NCI-H526 (cell line): ENCODE results near the gene PGBD5.
"Not testable (repeated sequence)": the region's sequence is repeated elsewhere in the genome, so short reads cannot be mapped to it uniquely, and the experiment has no call there.

Source experiments
- DNase-seq, 2 experiments: peaks; one replicate each; lab custom pipeline; 2025; lab: John Stamatoyannopoulos, UW

Gene PGBD5

DNA sequence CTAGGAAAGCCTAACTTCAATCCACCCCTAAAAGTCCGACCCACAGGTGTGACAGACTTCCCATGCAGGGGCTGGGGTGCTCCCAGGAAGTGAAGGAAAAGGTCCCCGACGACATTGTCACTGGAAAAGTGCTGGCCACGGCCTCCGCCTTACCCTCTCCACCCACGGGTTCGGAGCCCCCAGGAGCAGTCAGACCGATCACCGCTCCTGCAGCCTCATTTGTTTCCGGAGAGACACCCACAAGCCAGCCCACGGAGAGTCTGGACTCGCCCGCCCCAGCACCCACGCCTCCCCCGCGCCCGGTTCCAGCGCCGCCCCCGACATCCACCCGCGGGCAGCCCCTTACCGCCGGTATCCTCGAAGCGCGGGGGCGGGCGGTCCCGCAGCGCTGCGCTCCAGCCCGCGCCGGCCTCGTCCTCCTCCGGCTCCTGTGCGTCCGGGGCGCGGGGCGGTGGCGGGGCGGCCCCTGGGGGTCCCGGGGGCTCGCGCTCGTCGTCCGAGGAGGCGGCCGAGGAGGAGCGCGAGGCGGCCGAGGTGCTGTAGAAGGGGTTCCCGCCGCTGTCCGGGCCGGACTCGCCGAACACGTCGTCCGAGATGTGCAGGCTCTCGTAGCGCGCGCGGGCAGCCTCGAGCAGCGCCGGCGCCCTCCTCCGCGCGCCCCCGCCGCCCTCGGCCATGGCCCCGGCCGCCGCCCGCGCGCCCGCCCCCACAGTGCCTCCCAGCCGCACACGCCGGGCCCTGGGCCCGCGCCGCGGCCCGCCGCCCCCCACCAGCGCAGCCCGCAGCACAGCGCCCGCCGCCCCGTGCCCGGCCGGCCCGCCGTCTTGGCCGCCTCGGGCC lies 660 bp downstream of the PGBD5 start:
- peak in 1 of 2 experiments; percentile 44 for DNase-seq

GRCh38 chr1:230424391-230425251 lies 1.5 kb downstream of the PGBD5 start:
- peak in 1 of 2 experiments; percentile 49 for DNase-seq

- no peak for DNase-seq
Measured at GRCh38 chr1:230423951-230424350, 2.2 kb downstream of the PGBD5 start.

GRCh38 chr1:230423261-230423660 lies 2.9 kb downstream of the PGBD5 start:
- DNase-seq: peak in 1 of 2 experiments; percentile 45

DNA sequence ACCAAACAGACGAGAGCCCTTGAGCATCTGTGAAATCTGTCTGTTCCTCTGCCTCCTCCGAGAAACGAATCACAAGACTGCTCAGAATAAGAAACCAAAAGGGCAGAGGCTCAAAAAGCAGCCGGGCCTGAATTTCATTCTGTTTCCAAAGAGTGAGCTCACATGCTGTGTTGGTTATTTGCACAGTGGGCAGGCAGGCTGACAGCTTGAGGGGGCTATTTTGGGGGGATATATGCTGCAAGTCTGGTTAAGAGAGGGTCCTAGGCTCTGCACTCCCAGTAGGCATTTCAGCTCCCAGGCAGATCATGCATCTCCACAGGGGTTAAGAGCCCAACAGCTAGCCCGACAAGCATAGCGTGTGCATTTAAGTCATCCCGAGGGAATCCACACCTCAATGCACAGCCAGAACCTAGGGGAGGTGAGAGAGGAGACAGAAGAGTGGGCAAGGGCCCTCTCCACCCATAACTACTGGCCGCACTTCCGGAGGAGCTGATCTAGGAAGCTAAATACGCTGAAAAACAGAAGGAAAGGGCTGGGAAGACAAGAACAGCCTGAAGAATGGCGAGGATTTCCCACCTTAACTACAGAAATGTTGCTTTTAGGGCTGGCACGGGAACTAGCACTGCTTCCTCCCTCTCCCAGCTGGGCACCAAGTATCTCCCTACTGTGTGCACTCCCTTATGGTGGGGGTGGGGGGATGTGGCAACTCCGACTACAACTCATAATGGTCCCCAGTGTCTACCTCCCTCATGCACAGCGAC lies 3.7 kb downstream of the PGBD5 start:
- DNase-seq: peak; percentile 67 to 77

- no peak for DNase-seq
Measured at GRCh38 chr1:230421481-230421880, 4.7 kb downstream of the PGBD5 start.

GRCh38 chr1:230420372-230420771 lies 5.8 kb downstream of the PGBD5 start:
- not testable (repeated sequence) for DNase-seq

DNA sequence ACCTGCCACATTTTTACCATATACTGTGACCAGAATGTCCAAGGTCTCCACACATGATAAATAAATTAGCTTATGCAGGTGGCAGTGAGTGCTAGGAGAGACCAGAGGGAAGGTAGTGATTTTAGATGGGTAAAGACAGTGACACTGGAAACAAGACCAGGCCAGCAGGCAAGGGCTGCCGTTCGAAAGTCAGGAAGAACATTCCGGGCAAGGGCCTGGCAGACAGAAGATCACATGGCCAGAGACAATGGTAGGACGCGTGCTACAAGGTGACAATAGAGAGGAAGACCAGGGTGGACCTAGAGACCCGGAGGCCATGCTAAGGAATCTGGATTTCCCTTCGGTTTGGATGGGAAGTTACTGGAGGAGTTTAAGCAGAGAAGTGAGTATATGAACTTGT lies 9.7 kb downstream of the PGBD5 start:
- DNase-seq: no peak

DNA sequence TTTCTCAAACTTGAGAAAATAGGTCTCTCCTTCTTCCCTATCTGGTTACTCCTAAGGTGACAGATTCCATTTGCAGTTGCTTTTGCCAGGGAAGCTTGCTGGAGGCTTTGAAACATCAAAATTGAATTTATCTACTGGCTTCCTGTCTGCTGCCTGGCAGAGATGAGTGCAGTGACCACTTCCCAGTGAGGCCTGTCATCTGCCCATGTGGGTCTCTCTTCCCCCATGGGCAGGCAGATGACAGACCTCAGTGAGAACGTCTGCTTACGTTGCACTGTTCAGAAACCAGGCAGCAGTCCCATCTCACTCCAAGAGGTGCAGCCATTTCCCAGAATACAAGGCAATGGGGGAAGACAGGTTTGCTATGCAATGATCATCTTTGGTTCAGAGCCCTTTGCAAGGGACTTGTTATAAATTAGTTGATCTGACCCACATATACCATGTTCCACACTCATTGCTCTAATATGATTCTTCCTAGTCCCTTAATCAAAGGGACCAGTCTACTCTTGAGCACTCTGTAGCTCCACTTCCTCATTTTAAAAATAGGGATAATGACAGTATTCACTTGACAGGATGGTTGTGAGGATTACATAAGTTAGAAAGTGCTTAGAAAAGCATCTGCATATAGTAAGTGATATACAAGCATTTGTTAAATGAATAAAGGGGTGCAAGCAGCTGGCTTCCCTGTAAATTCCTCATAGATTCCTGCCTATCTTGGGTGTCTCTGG lies 10.6 kb downstream of the PGBD5 start:
- DNase-seq: no peak

GRCh38 chr1:230414694-230415093 lies 11.4 kb downstream of the PGBD5 start:
- no peak for DNase-seq

DNA sequence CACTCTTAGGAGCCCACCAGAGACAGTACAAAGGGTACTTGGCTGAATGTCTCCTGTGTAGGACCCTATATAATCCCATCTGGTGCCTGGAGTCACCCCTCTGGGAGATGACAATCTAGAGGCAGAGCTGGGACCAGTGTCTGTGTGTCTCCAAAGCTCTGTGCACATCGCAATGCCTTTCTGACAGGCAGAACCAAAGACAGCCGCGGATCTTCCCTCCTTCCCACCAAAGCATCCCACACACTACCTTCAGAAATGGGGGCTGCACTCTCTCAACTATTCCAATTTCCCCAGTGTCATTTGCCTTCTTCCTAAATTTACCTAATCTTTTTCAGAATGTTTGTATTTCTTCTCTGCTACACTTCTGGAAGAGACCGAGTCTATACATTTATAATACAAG lies 12.0 kb downstream of the PGBD5 start:
- no peak for DNase-seq

GRCh38 chr1:230413061-230413460 lies 13.1 kb downstream of the PGBD5 start:
- DNase-seq: no peak

DNA sequence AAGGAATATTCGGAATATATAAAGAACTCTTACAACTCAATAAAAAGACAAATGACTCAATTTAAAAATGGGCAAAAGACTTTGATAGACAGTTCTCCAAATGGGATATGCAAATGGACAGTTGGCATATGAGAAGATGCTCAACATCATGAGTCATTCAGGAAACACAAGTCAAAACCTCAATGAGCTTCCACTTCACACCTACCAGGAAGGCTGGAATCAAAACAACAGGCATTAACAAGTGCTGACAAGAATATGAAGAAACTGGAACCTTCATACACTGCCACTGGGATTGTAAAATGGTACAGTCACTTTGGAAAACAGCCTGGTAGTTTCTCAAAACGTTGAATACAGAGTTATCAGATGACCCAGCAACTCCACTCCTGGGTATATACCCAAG lies 17.2 kb downstream of the PGBD5 start:
- DNase-seq: no peak

DNA sequence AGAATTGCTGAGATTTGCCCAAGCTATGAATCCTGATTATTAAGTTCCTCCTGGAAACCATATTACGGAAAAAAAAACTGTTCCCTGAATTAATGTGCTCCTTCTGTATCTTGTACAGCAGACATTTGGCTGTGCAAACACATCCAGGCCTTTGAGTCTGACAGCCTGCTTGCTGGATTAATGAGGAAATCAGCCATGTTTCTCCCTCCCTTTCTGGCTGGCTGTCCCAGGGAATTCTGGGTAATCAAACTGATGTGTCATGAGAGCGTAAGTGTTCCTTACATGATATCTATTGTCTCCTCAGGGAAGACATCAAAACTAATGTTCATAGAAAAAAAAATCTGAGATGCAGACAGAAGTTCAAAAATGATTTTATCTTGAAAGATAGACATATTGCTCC lies 18.8 kb downstream of the PGBD5 start:
- DNase-seq: peak; percentile 61 to 76

GRCh38 chr1:230406727-230407126 lies 19.4 kb downstream of the PGBD5 start:
- DNase-seq: not testable (repeated sequence)

GRCh38 chr1:230403442-230403841 lies 22.7 kb downstream of the PGBD5 start:
- DNase-seq: no peak

DNA sequence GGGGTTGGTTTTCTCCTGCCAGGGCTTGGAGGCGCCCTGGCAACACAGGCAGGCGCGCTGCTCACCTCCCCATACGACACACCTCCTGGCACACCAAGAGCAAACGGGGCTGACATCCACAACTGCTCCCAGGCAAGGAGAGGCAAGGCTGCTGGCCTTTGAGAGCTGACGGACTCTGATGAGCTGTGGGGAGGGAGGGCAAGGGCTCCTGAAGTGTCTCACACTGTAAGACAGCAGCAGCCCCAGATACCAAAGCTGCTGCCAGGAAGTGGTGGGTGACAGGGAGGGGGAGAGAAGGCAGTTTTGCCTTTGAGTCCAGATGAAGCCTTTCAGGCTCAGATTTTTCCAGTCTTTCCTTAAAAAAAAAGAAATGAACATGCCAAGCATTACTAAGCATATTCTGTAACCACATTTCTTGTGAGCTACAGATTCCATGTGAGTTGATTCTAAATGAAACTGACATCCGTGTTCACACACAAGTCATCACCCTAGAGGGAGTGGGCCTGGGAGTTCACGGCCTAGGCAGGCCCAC lies 24.3 kb downstream of the PGBD5 start:
- DNase-seq: no peak

DNA sequence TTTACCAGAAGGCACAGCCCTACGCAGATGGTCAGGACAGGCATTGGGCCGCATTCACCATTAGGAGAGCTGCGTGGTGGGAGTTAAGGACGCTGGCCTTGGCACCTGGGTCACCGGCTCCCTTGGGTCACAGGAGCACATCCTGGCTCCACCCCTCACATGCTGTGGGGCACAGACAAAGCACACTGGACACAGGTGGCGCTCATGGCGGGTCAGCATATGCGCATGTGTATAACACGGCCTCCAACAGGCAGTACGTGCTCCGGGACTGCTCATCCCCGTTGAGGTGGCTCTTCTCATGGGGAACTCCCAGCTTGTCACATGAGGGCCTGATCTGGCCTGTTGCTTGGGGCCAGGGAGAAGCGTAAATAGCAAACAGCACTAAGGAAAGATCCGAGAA lies 25.0 kb downstream of the PGBD5 start:
- no peak for DNase-seq

DNA sequence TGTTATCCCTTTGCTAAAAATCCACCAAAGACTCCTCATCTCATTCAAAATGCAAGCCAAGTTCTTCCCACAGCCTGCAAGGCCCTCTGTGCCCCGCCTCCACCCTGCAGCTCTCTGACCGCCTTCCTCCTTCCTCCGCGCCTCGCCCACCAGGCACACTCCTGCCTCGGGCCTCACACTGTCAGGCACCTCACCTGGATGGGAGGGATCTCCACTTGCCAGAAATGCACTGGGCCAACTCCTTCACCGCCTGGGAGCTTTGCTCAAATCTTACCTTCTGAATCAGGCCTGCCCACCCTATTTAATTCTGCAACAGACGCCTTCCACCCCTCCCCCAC lies 26.2 kb downstream of the PGBD5 start:
- no peak for DNase-seq

DNA sequence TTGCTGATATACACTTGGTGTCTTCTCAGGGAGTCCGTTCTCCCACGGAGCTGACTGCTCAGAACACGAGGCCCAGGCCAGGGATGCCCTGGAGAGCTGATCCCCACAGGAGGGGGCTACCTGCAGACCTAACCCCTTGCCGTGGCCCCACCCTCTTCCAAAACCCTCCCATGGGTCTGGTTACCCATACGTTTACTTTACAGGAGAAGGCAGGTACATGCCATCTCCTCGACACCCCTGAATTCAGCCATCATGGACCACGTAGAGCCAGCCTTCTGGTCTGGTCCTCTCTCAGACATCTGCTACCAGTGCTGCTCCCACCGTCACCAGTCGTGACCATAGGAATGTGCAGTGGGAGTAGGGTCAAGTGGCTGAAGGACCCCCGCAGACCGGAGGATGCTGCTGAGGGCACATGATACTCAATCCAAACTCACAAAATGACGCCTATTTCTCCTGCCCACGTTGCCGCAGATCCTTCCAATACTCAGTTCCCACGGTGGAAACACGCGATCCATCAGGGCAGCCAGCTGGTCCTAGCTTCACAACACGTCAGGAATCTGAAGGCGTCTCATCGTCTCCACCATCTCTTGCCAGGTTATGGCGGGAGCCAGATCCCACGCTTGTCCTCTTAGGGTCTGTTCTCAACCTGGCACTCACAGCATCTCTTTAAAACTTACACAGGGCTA lies 26.7 kb downstream of the PGBD5 start:
- no peak for DNase-seq

DNA sequence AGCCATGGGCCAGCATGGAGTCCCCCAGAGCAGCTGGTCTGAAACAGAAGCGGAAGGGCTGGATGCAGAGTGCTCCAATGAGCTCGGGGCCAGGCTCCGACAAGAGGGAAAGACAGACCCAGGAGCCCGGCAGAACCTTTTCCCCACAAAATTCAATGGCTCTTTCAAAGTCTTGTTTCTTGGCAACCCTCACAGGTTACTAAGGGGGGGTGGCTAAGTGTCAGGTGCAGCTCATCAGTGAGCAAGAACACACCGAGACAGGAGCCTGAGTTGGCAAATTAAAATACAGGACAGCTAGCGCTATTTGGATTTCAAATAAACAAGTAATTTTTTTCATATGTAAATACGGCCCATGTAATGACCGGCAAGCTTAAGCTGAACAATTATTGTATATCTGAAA lies 27.3 kb downstream of the PGBD5 start:
- no peak for DNase-seq
